Mesenchymal stem cell (in vitro differentiated cells and primary cell): ENCODE data around the gene CADPS.
A peak's percentile ranks its signal among the peaks of the same experiment; 100 is the strongest.

ENCODE experiments used
- DNase-seq: peaks from one replicate; pipeline ENCODE4 v3.0.0-alpha.2; 2013
- H2AFZ ChIP-seq: one replicate; pipeline ENCODE4 v1.6.1; 2013; ENCODE audit warnings: low read depth, mild to moderate bottlenecking, control low read depth, inconsistent platforms, low read length, moderate library complexity
- H2AK5ac ChIP-seq: 2 replicates; pipeline ENCODE4 v1.6.1; 2013; ENCODE audit warnings: low read length, moderate library complexity, mild to moderate bottlenecking, inconsistent platforms; ENCODE audit not compliant: severe bottlenecking
- H2BK120ac ChIP-seq: one replicate; pipeline ENCODE4 v1.6.1; 2013; ENCODE audit warnings: low read depth, mild to moderate bottlenecking, inconsistent platforms, low read length, moderate library complexity
- H2BK12ac ChIP-seq, 2 experiments: one replicate each; pipeline ENCODE4 v1.6.1; 2013; ENCODE audit warnings: inconsistent platforms in 2 of 2, low read length in 2 of 2, mild to moderate bottlenecking in 2 of 2, moderate library complexity in 2 of 2, control low read depth in 1 of 2
- H2BK15ac ChIP-seq: one replicate; pipeline ENCODE4 v1.6.1; 2013; ENCODE audit warnings: mild to moderate bottlenecking, low read depth, inconsistent platforms; ENCODE audit not compliant: poor library complexity, severe bottlenecking
- H2BK5ac ChIP-seq: 2 replicates; pipeline ENCODE4 v1.6.1; 2013; ENCODE audit warnings: low read depth, mild to moderate bottlenecking, low read length, control low read depth, inconsistent platforms; ENCODE audit not compliant: poor library complexity, severe bottlenecking
- H3K14ac ChIP-seq, 2 experiments: one replicate each; pipeline ENCODE4 v1.6.1; 2013; ENCODE audit warnings: inconsistent platforms in 2 of 2, low read length in 2 of 2, control low read depth in 1 of 2, mild to moderate bottlenecking in 1 of 2, moderate library complexity in 1 of 2
- H3K18ac ChIP-seq, 2 experiments: one replicate each; pipeline ENCODE4 v1.6.1; 2013; ENCODE audit warnings: inconsistent platforms in 2 of 2, low read length in 2 of 2, control low read depth in 1 of 2, low read depth in 1 of 2, mild to moderate bottlenecking in 1 of 2
- H3K23ac ChIP-seq, 2 experiments: one replicate each; pipeline ENCODE4 v1.6.1; 2013; ENCODE audit warnings: inconsistent platforms in 2 of 2, low read length in 2 of 2, mild to moderate bottlenecking in 2 of 2, moderate library complexity in 2 of 2, control low read depth in 1 of 2
- H3K27ac ChIP-seq: 2 replicates; pipeline ENCODE4 v1.5.1; 2013; ENCODE audit warnings: mild to moderate bottlenecking, moderate library complexity, low read length, control low read depth, inconsistent platforms; ENCODE audit not compliant: poor library complexity, severe bottlenecking
- H3K27me3 ChIP-seq, 2 experiments: 2 replicates each; pipeline versions ENCODE4 v1.6.1 to v1.7.0; 2013; ENCODE audit warnings: low read length in 2 of 2, mild to moderate bottlenecking in 2 of 2, moderate library complexity in 2 of 2, control low read depth in 1 of 2, inconsistent platforms in 1 of 2; ENCODE audit not compliant: control insufficient read depth in 1 of 2, insufficient read depth in 1 of 2
- H3K36me3 ChIP-seq, 2 experiments: 2 replicates each; pipeline versions ENCODE4 v1.6.1 to v1.7.0; 2013; ENCODE audit warnings: low read length in 2 of 2, control low read depth in 1 of 2, inconsistent platforms in 1 of 2, low read depth in 1 of 2, mild to moderate bottlenecking in 1 of 2; ENCODE audit not compliant: insufficient read depth in 2 of 2, control insufficient read depth in 1 of 2
- H3K4ac ChIP-seq, 2 experiments: one replicate each; pipeline ENCODE4 v1.6.1; 2013; ENCODE audit warnings: inconsistent platforms in 2 of 2, low read length in 2 of 2, mild to moderate bottlenecking in 2 of 2, moderate library complexity in 2 of 2, control low read depth in 1 of 2, low read depth in 1 of 2
- H3K4me1 ChIP-seq: 2 replicates; pipeline ENCODE4 v1.6.1; 2013; ENCODE audit warnings: low read depth, low read length, control low read depth; ENCODE audit not compliant: control insufficient read depth, insufficient read depth
- H3K4me2 ChIP-seq: 2 replicates; pipeline ENCODE4 v1.6.1; 2013; ENCODE audit warnings: low read length, mild to moderate bottlenecking, inconsistent platforms; ENCODE audit not compliant: poor library complexity, severe bottlenecking
- H3K4me3 ChIP-seq, 2 experiments: 2 replicates each; pipeline versions ENCODE4 v1.5.1 to v1.7.0; 2013; ENCODE audit warnings: low read length in 2 of 2, mild to moderate bottlenecking in 2 of 2, control low read depth in 1 of 2, low read depth in 1 of 2; ENCODE audit not compliant: insufficient read depth in 1 of 2
- H3K79me1 ChIP-seq: replicated peaks from 2 replicates; pipeline ENCODE4 v1.6.1; 2013; ENCODE audit warnings: mild to moderate bottlenecking, control low read depth, low read length, inconsistent platforms; ENCODE audit not compliant: poor library complexity, severe bottlenecking
- H3K9ac ChIP-seq: 2 replicates; pipeline ENCODE4 v1.7.0; 2013; ENCODE audit warnings: mild to moderate bottlenecking, low read length, moderate library complexity
- H3K9me3 ChIP-seq: 2 replicates; pipeline ENCODE4 v1.7.0; 2013; ENCODE audit warnings: mild to moderate bottlenecking, low read length; ENCODE audit not compliant: control insufficient read depth
- H4K8ac ChIP-seq: one replicate; pipeline ENCODE4 v1.6.1; 2013; ENCODE audit warnings: inconsistent platforms, mild to moderate bottlenecking, low read length, moderate library complexity
- H4K91ac ChIP-seq: one replicate; pipeline ENCODE4 v1.6.1; 2013; ENCODE audit warnings: mild to moderate bottlenecking, low read length, inconsistent platforms
- WGBS: methylation state at CpG from one replicate; pipeline ENCODE4 v1.1.7; 2013; ENCODE audit warnings: mixed read lengths; 5-methylcytosine and 5-hydroxymethylcytosine counted together

CADPS gene

DNA sequence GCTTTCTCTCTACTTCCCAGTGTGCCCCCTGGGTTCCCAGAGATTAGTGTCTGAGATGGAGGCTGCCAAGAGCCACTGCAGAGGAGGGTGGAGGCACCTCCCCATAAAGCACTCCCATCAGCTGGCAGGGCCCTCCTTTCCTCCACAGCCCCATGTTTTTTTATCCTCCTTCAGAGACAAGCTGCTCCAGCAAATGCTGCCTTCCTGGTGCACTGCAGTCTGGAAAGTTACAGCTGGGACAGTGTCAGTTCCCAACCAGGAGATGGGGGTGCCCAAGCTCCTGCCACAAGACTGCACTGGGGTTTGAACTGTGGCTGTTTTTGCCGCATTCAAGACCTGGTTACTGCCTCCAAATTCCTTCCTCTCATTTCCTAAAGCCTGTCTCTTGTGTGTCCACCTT, 206.1 kb downstream of the CADPS start:
- H3K4me3 ChIP-seq = no peak overlapping the region
- H2BK5ac ChIP-seq = no peak overlapping the region
- no peak overlapping the region for H2BK15ac ChIP-seq
- H3K4me2 ChIP-seq = no peak overlapping the region
- H3K9ac ChIP-seq = no peak overlapping the region
- 88% methylated on average over 1 of the region's 1 CpG for WGBS
- no peak overlapping the region for H2AFZ ChIP-seq
- H3K27me3 ChIP-seq = peaks cover 26 to 40% of the 10 kb centered on the region in 2 experiments
- H2AK5ac ChIP-seq = no peak overlapping the region
- H3K14ac ChIP-seq = no peak overlapping the region
- no peak overlapping the region for H2BK12ac ChIP-seq
- DNase-seq = no peak
- H3K79me1 ChIP-seq = no peaks in the 10 kb centered on the region
- no peak overlapping the region for H4K91ac ChIP-seq
- no peak overlapping the region for H3K23ac ChIP-seq
- no peak overlapping the region for H3K4ac ChIP-seq
- H4K8ac ChIP-seq = no peak overlapping the region
- H3K9me3 ChIP-seq = no peaks in the 10 kb centered on the region
- H3K27ac ChIP-seq = no peak overlapping the region
- no peaks in the 10 kb centered on the region for H3K36me3 ChIP-seq
- no peak overlapping the region for H2BK120ac ChIP-seq
- peaks cover 1% of the 10 kb centered on the region for H3K4me1 ChIP-seq
- H3K18ac ChIP-seq = no peak overlapping the region

DNA sequence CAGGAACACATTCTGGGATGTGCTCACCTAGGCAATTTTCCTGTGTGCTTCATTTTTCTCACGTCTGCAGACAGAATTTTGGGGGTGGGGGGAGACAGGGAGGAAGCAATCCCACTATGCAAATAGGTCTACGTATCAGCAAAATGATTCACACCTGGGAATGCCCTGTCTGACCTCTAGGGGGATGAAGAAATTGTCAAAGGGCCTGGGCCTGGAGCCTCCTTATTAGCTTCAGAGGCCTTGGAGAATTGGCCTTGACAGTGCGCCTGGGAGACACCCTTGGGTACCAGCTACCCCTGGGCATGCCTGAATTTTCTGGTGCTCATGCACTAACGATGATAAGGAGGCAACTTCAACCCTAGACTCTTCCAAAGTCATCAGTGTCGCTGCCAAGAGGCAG, 207.5 kb downstream of the CADPS start:
- Histone ChIP-seq H3K9me3 (no peaks in the 10 kb centered on the region), H4K8ac (no peak overlapping the region), H2AFZ (no peak overlapping the region), H2AK5ac (no peak overlapping the region), H3K23ac (no peak overlapping the region), H2BK12ac (no peak overlapping the region), H3K36me3 (no peaks in the 10 kb centered on the region), H3K14ac (no peak overlapping the region), H3K4me3 (no peak overlapping the region), H3K9ac (no peak overlapping the region), H3K4ac (no peak overlapping the region), H4K91ac (no peak overlapping the region), H3K4me1 (peaks cover 1% of the 10 kb centered on the region), H3K79me1 (no peaks in the 10 kb centered on the region), H3K27me3 (peaks cover 26 to 41% of the 10 kb centered on the region in 2 experiments), H3K27ac (no peak overlapping the region), H3K4me2 (no peak overlapping the region), H2BK120ac (no peak overlapping the region), H3K18ac (no peak overlapping the region), H2BK15ac (no peak overlapping the region), H2BK5ac (no peak overlapping the region)
- no peak for DNase-seq
- WGBS = 64% methylated on average over 4 of the region's 5 CpGs

DNA sequence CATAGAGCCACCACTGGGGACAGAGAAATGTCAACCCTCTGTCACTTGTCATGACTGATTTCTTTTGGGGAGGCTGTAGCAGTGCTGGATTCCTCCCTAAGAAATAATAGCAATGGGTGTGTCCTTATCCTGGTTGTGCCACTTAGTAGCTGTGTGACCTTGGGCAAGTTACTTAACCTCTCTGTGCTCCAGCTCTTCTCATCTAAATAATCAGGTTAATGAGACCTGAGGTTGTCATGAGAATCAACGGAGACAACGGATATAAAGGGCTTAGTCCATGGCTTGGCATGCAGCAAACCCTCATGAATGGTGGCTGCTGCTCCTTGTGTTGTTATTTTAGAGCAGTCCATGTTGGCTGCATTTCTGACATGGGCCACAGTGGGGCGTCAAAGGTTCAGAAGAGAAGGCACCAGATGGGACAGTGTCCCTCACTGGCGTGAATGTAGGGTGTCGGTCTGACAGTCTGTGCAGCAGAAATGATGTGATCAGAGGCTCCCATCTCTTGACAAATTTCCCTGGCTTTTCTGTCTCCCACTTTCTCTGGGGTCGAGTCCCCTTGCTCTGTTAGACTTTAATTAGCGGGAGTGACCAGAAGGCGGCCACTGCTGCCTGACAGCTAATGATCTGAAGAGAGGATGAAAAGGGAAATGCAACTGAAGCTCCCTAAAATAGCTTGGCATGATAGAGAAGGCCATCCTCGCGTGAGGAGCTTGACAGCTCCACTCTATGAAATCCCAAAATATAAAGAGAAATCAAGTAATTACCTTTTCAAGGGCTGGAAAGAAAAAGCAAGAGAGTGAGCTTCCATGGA, 209.4 kb downstream of the CADPS start:
- Histone ChIP-seq H3K18ac (no peak overlapping the region), H4K91ac (no peak overlapping the region), H3K14ac (no peak overlapping the region)

DNA sequence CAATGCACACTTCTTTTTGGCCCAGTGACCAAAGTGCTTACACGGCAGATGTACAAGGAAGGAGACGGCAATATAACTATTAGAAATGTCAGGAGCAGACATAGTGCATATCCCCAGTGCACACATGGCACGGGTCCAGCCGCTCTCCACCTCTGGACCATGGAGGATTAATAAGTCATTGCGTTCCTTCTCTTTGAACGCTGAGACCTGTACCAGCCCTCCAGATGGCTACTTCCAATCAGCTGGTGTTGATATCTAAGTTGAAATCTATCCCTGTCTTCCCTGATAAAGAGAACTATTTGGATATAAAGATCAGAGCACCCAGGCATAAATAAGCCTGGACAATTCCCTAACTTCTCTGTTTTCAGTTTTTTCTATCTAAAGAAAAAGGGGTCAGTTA, 212.5 kb downstream of the CADPS start:
- Histone ChIP-seq H4K8ac (no peak overlapping the region), H3K36me3 (no peaks in the 10 kb centered on the region), H3K18ac (no peak overlapping the region), H2BK12ac (no peak overlapping the region), H3K14ac (no peak overlapping the region), H3K27me3 (peaks cover 25 to 40% of the 10 kb centered on the region in 2 experiments), H2AK5ac (no peak overlapping the region), H3K4ac (no peak overlapping the region), H3K9ac (no peak overlapping the region), H3K23ac (no peak overlapping the region), H3K4me3 (no peak overlapping the region), H2BK5ac (no peak overlapping the region), H3K27ac (no peak overlapping the region), H2BK120ac (no peak overlapping the region), H2AFZ (no peak overlapping the region), H3K9me3 (no peaks in the 10 kb centered on the region), H4K91ac (no peak overlapping the region), H3K79me1 (no peaks in the 10 kb centered on the region), H3K4me2 (no peak overlapping the region), H2BK15ac (no peak overlapping the region), H3K4me1 (peaks cover 1% of the 10 kb centered on the region)
- WGBS = 43% methylated on average over 6 of the region's 6 CpGs
- DNase-seq = no peak

More for the DNA sequence above, 209.4 kb downstream of the CADPS start:
- H2BK5ac ChIP-seq = no peak overlapping the region
- peaks cover 34 to 55% of the 10 kb centered on the region in 2 experiments for H3K27me3 ChIP-seq
- H3K4me3 ChIP-seq = peak overlapping the region in 1 of 2 experiments; percentile 36
- no peak overlapping the region for H2BK12ac ChIP-seq
- H3K4me1 ChIP-seq = peaks cover 1% of the 10 kb centered on the region
- no peaks in the 10 kb centered on the region for H3K79me1 ChIP-seq
- H2BK120ac ChIP-seq = no peak overlapping the region
- H3K23ac ChIP-seq = no peak overlapping the region
- no peak overlapping the region for H3K4ac ChIP-seq
- H3K9ac ChIP-seq = no peak overlapping the region
- H3K27ac ChIP-seq = no peak overlapping the region
- no peaks in the 10 kb centered on the region for H3K36me3 ChIP-seq
- peak; percentile 45 for DNase-seq
- no peak overlapping the region for H2AFZ ChIP-seq
- no peaks in the 10 kb centered on the region for H3K9me3 ChIP-seq
- H3K4me2 ChIP-seq = no peak overlapping the region
- 10% methylated on average over 8 of the region's 10 CpGs for WGBS
- H2BK15ac ChIP-seq = no peak overlapping the region
- no peak overlapping the region for H2AK5ac ChIP-seq
- H4K8ac ChIP-seq = no peak overlapping the region
